Chondrocyte (in vitro differentiated cells): Measurements from ENCODE around the gene APBA1. TPM values are rescaled to one million over a fixed set of nuclear protein-coding genes. Genes with fewer than 3 reads are reported as not detected.

Source experiments
- DNase-seq: peaks from one replicate; pipeline ENCODE4 v3.0.0; 2021; ENCODE audit warnings: mixed read lengths, low spot score
- H3K27ac Mint-ChIP-seq: one replicate; pipeline ENCODE4 v1.8.0; 2021; ENCODE audit warnings: mild to moderate bottlenecking, moderate library complexity, mixed read lengths; ENCODE audit not compliant: unreplicated experiment
- H3K27me3 Mint-ChIP-seq: 2 replicates; pipeline ENCODE4 v1.8.0; 2021; ENCODE audit warnings: low read depth, mixed read lengths
- H3K36me3 Mint-ChIP-seq: 2 replicates; pipeline ENCODE4 v1.8.0; 2021; ENCODE audit warnings: low read depth, mixed read lengths
- H3K4me1 Mint-ChIP-seq: 2 replicates; pipeline ENCODE4 v1.8.0; 2021; ENCODE audit warnings: low read depth, mild to moderate bottlenecking, mixed read lengths
- H3K4me3 Mint-ChIP-seq: one replicate; pipeline ENCODE4 v1.8.0; 2021; ENCODE audit warnings: mild to moderate bottlenecking, moderate library complexity, mixed read lengths; ENCODE audit not compliant: unreplicated experiment
- H3K9me3 Mint-ChIP-seq: 2 replicates; pipeline ENCODE4 v1.8.0; 2021; ENCODE audit warnings: low read depth, mixed read lengths
- total RNA-seq: library from RNA; stranded (reverse); gene quantifications from 3 replicates; pipeline ENCODE4 v1.2.1, GENCODE V29; 2021
- TF ChIP-seq, protein P1 (sequence below): fragments of 200-600 bp; sonication (generic); IDR thresholded peaks from 2 replicates; pipeline ENCODE4 v1.5.0; 2021; ENCODE audit warnings: antibody characterized with exemption, mild to moderate bottlenecking, moderate library complexity

Gene APBA1
- total RNA-seq, 1 donor from 2014 or later = 12.3 TPM

GRCh38 chr9:69715096-69715495 is 42.9 kb upstream of the APBA1 start:
- no peak overlapping the region for H3K4me3 Mint-ChIP-seq
- H3K27me3 Mint-ChIP-seq = no peaks in the 10 kb centered on the region
- H3K27ac Mint-ChIP-seq = no peak overlapping the region
- H3K4me1 Mint-ChIP-seq = peaks cover 4% of the 10 kb centered on the region
- H3K9me3 Mint-ChIP-seq = no peaks in the 10 kb centered on the region
- TF ChIP-seq, protein P1, sequence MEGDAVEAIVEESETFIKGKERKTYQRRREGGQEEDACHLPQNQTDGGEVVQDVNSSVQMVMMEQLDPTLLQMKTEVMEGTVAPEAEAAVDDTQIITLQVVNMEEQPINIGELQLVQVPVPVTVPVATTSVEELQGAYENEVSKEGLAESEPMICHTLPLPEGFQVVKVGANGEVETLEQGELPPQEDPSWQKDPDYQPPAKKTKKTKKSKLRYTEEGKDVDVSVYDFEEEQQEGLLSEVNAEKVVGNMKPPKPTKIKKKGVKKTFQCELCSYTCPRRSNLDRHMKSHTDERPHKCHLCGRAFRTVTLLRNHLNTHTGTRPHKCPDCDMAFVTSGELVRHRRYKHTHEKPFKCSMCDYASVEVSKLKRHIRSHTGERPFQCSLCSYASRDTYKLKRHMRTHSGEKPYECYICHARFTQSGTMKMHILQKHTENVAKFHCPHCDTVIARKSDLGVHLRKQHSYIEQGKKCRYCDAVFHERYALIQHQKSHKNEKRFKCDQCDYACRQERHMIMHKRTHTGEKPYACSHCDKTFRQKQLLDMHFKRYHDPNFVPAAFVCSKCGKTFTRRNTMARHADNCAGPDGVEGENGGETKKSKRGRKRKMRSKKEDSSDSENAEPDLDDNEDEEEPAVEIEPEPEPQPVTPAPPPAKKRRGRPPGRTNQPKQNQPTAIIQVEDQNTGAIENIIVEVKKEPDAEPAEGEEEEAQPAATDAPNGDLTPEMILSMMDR = no peak
- DNase-seq = no peak
- H3K36me3 Mint-ChIP-seq = peaks cover 14% of the 10 kb centered on the region

- no peak overlapping the region for H3K27ac Mint-ChIP-seq
- peaks cover 57% of the 10 kb centered on the region for H3K9me3 Mint-ChIP-seq
- no peak overlapping the region for H3K4me3 Mint-ChIP-seq
- H3K36me3 Mint-ChIP-seq = peaks cover 23% of the 10 kb centered on the region
- no peak for DNase-seq
- no peaks in the 10 kb centered on the region for H3K27me3 Mint-ChIP-seq
- H3K4me1 Mint-ChIP-seq = no peaks in the 10 kb centered on the region
- TF ChIP-seq, protein P1 = no peak
Observed at GRCh38 chr9:69697475-69697874, 25.3 kb upstream of the APBA1 start.

DNA sequence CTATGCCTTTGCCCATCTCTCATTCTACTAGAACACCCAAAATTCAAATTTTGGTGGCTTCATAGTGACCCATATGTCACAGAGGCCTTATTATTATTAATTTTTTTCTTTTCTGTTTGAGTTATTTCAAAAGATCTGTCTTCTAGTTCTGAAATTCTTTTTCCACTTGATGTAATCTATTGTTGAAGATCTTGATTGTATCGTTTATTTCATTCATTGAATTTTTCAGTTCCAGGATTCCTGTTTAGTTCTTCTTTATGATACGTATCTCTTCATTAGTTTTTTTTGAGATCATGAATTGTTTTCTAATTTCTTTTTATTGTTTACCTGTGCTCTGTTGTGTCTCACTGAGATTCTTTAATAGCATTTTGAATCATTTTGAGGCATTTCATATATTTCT is 24.6 kb upstream of the APBA1 start:
- no peak for DNase-seq
- Mint-ChIP-seq H3K9me3 (peaks cover 54% of the 10 kb centered on the region), H3K27me3 (no peaks in the 10 kb centered on the region), H3K27ac (no peak overlapping the region), H3K4me3 (no peak overlapping the region), H3K4me1 (no peaks in the 10 kb centered on the region), H3K36me3 (peaks cover 22% of the 10 kb centered on the region)
- TF ChIP-seq, protein P1 = no peak

DNA sequence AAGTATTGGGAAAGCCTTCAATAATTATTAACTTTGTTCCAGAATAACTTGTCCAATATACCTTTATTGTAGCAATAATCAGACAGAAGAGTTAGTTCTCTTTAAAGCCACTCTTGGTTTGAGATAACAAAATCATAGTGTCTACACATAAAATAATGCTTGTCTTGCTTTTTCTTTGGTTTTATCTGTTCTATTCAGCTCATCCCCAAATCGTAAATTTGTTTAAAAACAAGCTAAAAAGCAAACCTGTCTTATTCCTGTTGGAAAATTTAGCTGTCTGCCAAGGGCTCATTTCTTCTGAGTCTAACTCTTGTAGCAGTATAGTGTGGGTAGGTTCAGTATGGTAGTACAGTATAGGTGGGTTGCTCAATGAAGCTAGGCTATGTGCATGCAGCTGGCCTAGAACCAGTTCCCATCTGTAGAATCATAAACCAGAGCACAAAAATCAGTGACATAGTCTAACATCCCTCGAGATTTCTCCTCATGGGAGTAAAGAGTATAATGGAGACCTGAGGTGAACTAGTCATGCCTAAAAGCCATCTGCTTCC is 17.9 kb upstream of the APBA1 start:
- TF ChIP-seq, protein P1 = no peak
- H3K9me3 Mint-ChIP-seq = peaks cover 14% of the 10 kb centered on the region
- peaks cover 4% of the 10 kb centered on the region for H3K36me3 Mint-ChIP-seq
- no peak for DNase-seq
- H3K27me3 Mint-ChIP-seq = no peaks in the 10 kb centered on the region
- H3K27ac Mint-ChIP-seq = no peak overlapping the region
- no peaks in the 10 kb centered on the region for H3K4me1 Mint-ChIP-seq
- no peak overlapping the region for H3K4me3 Mint-ChIP-seq

GRCh38 chr9:69683927-69684326 is 11.8 kb upstream of the APBA1 start:
- H3K4me3 Mint-ChIP-seq = no peak overlapping the region
- TF ChIP-seq, protein P1 = no peak
- no peaks in the 10 kb centered on the region for H3K9me3 Mint-ChIP-seq
- no peaks in the 10 kb centered on the region for H3K27me3 Mint-ChIP-seq
- H3K27ac Mint-ChIP-seq = no peak overlapping the region
- H3K4me1 Mint-ChIP-seq = no peaks in the 10 kb centered on the region
- no peak for DNase-seq
- no peaks in the 10 kb centered on the region for H3K36me3 Mint-ChIP-seq
